OCI-LY3 (cell line): ENCODE measurements around the gene TIGD6.

Source experiments
- CTCF ChIP-seq: fragments of 200-600, 300-600 bp; sonication (generic); IDR thresholded peaks from 2 replicates; pipeline ENCODE4 v1.5.1; 2014; ENCODE audit warnings: antibody characterized with exemption, low read length, low read depth
- EZH2phosphoT487 ChIP-seq: fragments of 200-600 bp; shearing (Covaris generic); IDR thresholded peaks from 2 replicates; pipeline ENCODE4 v1.6.1; 2018; ENCODE audit warnings: antibody characterized with exemption, mixed run types, low read depth

GRCh38 chr5:149975409-149975808 is 25.0 kb downstream of the TIGD6 start:
- TF ChIP-seq CTCF (no peak), EZH2phosphoT487 (no peak)
